Measurements from ENCODE around the gene ATOH8. TPM values are rescaled to one million over a fixed set of nuclear protein-coding genes. Genes with fewer than 3 reads are reported as not detected.

Gene ATOH8
- total RNA-seq, 1 donor from 2014 or later: 13.7 TPM

GRCh38 chr2:85776672-85777071 lies 22.9 kb downstream of the ATOH8 start:
- no peaks in the 10 kb centered on the region for H3K9me3 Mint-ChIP-seq
- H3K4me1 Mint-ChIP-seq (ENCODE audit: unreplicated experiment): peaks cover 46% of the 10 kb centered on the region
- TF ChIP-seq CTCF (conservative IDR thresholded peaks at IDR 0.05): no peak
- H3K36me3 Mint-ChIP-seq: no peaks in the 10 kb centered on the region
- DNase-seq (ENCODE audit: extremely low spot score, unreplicated experiment): no peak
- no peak overlapping the region for H3K27ac Mint-ChIP-seq
- no peak overlapping the region for H3K4me3 Mint-ChIP-seq
- peaks cover 2% of the 10 kb centered on the region for H3K27me3 Mint-ChIP-seq

- Mint-ChIP-seq H3K4me1 (ENCODE audit: unreplicated experiment) (peaks cover 43% of the 10 kb centered on the region), H3K36me3 (no peaks in the 10 kb centered on the region), H3K4me3 (no peak overlapping the region), H3K27me3 (peaks cover 2% of the 10 kb centered on the region), H3K27ac (peak overlapping the region; percentile 6), H3K9me3 (no peaks in the 10 kb centered on the region)
- TF ChIP-seq CTCF (conservative IDR thresholded peaks at IDR 0.05): no peak
- no peak for DNase-seq (ENCODE audit: extremely low spot score, unreplicated experiment)
Observed at GRCh38 chr2:85777441-85777861, 23.7 kb downstream of the ATOH8 start.

DNA sequence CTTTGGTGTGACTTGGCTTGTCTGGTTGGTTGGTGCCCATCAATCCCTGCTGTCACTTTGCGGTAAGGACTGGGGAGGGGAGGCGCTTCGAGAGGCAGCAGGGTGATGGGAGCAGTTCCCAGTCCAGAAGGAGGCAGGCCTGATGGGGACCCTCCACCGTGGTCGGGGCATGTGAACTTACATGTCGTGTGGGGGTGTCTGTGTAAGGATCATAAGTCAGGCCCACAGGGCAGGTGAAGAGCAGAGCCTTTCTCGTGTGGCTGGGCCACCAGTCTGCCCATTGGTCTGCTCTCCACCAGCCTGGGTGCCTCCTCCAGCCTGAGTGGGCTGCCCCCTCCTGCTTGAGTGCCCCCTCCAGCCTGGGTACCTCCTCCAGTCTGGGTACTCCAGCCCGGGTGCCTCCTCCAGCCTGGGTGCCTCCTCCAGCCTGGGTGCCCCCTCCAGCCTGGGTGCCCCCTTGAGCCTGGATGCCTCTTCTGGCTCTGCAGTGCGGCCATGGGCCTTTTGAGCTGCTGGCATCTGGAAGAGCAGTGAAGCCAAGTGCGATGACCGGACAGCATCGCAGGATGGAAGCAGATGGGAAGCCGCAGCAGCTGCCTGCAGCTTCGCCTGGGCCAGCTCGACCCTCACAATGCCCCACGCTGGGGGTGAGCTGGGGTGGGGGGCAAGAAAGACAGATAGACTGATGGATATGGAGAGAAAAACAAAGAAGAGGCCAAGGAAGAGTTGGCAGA lies 25.0 kb downstream of the ATOH8 start:
- no peaks in the 10 kb centered on the region for H3K9me3 Mint-ChIP-seq
- peaks cover 30% of the 10 kb centered on the region for H3K4me1 Mint-ChIP-seq (ENCODE audit: unreplicated experiment)
- H3K27me3 Mint-ChIP-seq: peaks cover 2% of the 10 kb centered on the region
- H3K27ac Mint-ChIP-seq: no peak overlapping the region
- no peak overlapping the region for H3K4me3 Mint-ChIP-seq
- TF ChIP-seq CTCF (conservative IDR thresholded peaks at IDR 0.05): no peak
- no peaks in the 10 kb centered on the region for H3K36me3 Mint-ChIP-seq
- no peak for DNase-seq (ENCODE audit: extremely low spot score, unreplicated experiment)

- H3K4me1 Mint-ChIP-seq (ENCODE audit: unreplicated experiment): peaks cover 23% of the 10 kb centered on the region
- no peaks in the 10 kb centered on the region for H3K36me3 Mint-ChIP-seq
- no peak overlapping the region for H3K27ac Mint-ChIP-seq
- H3K4me3 Mint-ChIP-seq: no peak overlapping the region
- no peak for DNase-seq (ENCODE audit: extremely low spot score, unreplicated experiment)
- no peaks in the 10 kb centered on the region for H3K27me3 Mint-ChIP-seq
- no peak for TF ChIP-seq CTCF (conservative IDR thresholded peaks at IDR 0.05)
- H3K9me3 Mint-ChIP-seq: no peaks in the 10 kb centered on the region
Observed at GRCh38 chr2:85779641-85780315, 26.0 kb downstream of the ATOH8 start.

- Mint-ChIP-seq H3K9me3 (no peaks in the 10 kb centered on the region), H3K4me3 (no peak overlapping the region), H3K27me3 (no peaks in the 10 kb centered on the region), H3K4me1 (ENCODE audit: unreplicated experiment) (peaks cover 22% of the 10 kb centered on the region), H3K36me3 (no peaks in the 10 kb centered on the region), H3K27ac (no peak overlapping the region)
- TF ChIP-seq CTCF (conservative IDR thresholded peaks at IDR 0.05): no peak
- no peak for DNase-seq (ENCODE audit: extremely low spot score, unreplicated experiment)
Observed at GRCh38 chr2:85780316-85781012, 26.7 kb downstream of the ATOH8 start.

All from type B pancreatic cell (in vitro differentiated cells).